ENCODE measurements around the gene RHOF. TPM values are rescaled to one million over a fixed set of nuclear protein-coding genes. Genes with fewer than 3 reads are reported as not detected.

The RHOF gene
- total RNA-seq, 2 donors from 2014 or later: 5.3 to 10.4 TPM

DNA sequence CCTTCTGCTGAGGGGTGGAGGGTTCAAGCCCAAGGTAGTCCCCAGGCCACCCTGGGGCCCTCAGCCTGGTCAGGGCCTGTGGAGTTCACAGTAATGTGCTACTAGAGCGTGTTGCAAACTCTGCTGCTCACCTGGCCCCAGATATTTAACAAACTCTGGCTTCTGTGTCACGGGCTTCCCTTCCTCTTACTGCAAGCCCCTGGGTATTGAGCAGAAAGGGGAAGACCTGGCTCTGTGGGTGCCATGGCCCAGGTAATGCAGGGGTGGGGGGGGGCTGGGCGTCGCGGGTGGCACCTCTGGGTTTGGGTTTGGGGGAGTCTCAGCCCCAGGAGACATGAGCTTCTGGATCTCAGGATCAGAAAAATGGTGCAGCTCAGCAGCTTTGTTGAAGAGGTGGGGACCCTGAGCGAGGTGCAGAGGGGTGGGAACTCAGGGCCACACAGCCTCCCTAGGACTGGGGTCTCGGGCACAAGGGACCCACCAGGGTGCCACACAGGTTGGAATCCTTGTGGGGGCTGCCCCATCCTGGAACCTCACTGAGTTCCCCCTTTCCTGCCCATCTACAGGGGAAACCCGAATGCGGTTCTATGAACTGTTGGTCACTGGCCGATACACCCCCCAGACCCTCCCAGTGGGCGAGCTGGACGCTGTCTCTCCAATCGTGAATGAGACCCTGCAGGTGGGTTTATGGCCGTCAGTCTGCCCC lies 14.3 kb upstream of the RHOF start:
- intact Hi-C loops (cut with DNase I): no loop called here

DNA sequence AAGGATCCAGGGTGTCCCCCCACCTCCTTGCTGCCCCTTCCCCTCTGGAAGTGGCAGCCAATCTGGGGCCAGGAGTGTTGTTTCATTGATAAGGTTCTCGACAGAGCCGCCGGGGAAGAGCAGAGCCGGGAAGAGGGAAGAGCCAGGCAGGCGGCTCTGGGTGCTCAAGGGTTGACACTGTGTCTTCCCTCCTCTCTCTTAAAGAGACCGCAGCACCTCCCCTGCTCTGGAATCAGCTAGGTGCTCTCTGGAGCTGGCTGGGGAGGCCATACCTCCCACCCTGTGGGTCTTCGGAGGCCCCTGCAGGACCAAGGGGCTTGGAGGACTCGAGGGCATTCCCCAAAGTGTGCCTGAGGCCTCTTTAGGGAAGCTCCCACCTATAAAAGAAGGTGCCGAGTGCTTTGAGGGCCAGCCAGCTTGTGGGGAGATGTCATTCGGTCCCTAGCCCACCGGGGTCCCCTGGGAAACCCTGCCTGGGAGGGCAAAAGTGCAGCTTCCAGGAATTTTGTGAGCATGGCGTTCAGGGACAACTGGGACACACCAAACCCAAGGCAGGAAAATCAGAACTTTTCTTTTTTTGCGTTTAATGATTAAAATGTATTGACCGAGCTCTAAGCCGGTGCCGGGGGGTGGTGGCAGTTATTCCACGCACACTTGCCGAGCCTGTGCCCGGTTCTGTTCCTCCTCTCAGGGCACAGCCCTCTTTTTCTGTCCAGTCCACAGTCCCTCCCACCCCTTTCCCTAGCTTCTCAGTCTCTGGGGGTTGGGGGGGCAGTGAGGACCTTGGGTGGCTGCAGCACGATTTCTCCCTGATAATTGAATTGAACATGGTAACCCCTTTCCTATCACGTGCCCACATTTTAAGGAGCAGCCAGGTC lies 13.3 kb upstream of the RHOF start:
- intact Hi-C loops (cut with DNase I): no loop called here
- DNase-seq (ENCODE audit: low spot score): no peak

More for the DNA sequence above, 14.3 kb upstream of the RHOF start:
- DNase-seq (ENCODE audit: low spot score): no peak

GRCh38 chr12:121806009-121806545 lies 12.6 kb upstream of the RHOF start:
- intact Hi-C loops (cut with DNase I): no loop called here
- no peak for DNase-seq (ENCODE audit: low spot score)

- no peak for DNase-seq (ENCODE audit: low spot score)
- intact Hi-C loops (cut with DNase I): no loop called here
Observed at GRCh38 chr12:121805171-121806008, 11.9 kb upstream of the RHOF start.

DNA sequence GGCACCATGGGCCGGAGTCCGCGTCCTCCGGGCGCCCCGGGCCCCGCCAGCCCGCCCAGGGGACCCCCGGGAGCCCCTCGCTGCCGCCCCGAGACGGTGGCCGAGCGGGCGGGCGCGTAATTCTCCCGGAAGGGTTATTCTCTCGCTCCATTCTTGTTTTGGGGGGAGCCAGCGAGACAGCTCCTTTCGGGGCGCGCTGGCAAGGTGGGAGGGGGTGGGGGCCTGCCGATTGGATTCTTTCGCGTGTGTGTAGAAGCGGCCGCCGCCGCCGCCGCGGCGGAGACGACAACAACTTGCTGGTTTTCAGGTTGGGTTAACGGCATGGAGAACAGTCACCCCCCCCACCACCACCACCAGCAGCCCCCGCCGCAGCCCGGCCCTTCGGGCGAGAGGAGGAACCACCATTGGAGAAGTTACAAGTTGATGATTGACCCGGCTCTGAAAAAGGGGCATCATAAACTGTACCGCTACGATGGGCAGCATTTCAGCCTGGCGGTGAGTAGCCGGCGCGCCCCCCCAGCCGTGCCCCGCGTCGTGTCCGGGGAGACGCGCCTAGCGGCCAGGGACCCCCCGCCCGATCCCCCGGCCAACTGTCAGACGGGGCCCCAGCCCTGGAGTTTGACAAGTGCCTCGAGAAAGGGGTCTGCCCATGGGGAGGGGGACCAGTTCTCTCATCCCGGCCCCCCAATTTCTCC lies 11.1 kb upstream of the RHOF start:
- intact Hi-C loops (cut with DNase I): no loop called here
- no peak for DNase-seq (ENCODE audit: low spot score)

DNA sequence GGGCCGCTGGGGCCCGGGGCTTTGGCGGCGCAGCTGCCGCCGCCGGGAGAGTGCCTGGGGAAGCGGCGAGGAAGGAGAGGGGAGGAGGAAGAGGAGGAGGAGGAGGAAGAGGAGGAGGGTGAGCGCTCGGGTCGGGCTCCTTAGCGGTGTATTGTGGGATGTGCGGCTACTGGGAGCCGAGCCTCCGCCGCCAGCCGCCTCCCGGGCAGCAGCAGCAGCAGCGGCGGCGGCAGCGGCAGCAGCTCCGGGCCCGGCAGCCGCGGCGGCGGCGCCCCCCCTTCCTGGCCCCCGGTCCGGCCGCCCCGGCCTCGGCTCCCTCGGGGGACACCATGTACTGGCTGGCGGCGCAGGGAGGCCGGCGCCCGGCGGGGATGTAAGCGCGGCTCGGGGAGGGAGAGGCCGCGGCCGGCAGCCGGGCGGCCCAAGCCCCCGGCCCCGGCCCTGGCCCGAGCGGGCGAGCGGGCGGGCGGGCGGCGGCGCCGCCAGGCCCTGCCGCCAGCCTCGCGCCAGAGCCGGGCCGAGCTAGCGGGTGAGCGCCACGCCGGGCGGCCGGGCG lies 10.5 kb upstream of the RHOF start, which contains the start of gene SETD1B:
TSS of gene SETD1B (plus strand) at position 149 of the 556 bp plus-strand sequence. CDS start 729 bp downstream, outside the sequence.
- DNase-seq (ENCODE audit: low spot score): no peak
- intact Hi-C loops (cut with DNase I): no loop called here

DNA sequence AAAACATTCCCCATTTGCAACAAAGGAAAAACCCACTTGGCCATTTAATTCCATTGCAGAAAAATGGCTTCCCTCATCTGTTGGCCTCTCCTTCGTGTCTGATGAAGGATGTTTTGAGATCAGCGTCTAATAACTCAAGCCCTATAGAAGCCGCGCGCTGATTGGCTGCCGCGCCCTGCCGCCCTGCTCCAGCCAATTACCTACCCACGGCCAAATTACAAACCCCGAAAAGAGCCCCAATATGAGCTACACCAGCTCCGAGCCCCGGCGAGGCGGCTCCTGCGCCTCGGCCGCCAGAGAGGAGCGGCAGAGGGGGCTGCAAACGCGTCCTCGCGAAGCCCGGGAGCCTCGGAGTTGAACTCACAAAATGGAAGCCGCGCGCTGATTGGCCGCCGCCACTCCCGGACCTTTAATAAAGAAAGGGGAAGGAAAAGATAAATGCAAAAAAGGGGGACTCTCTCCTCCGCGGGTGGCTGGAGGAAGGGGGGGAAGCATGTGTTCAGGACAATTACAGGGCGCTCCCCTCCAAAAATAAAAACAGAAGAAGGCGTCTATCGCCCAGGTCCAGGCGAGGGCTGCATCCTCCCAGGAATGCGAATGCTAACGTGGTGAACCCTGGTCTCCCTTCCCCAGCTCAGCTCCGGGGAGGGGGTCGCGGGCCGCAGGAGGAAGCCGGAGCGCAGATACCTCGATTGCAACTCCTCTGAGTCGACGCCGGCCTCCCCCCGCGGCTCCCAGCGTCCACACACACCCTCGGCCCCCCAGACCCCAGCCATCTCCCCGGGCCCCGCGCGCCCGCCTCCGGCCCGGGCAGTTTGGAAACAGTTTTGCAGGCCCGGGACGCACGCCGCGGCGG lies 9.6 kb upstream of the RHOF start:
- peak; percentile 98 for DNase-seq (ENCODE audit: low spot score)
- intact Hi-C loops (cut with DNase I): no loop called here

GRCh38 chr12:121802485-121802842 lies 9.0 kb upstream of the RHOF start:
- DNase-seq (ENCODE audit: low spot score): no peak
- intact Hi-C loops (cut with DNase I): no loop called here

GRCh38 chr12:121801595-121802484 lies 8.4 kb upstream of the RHOF start:
- intact Hi-C loops (cut with DNase I): no loop called here
- no peak for DNase-seq (ENCODE audit: low spot score)

DNA sequence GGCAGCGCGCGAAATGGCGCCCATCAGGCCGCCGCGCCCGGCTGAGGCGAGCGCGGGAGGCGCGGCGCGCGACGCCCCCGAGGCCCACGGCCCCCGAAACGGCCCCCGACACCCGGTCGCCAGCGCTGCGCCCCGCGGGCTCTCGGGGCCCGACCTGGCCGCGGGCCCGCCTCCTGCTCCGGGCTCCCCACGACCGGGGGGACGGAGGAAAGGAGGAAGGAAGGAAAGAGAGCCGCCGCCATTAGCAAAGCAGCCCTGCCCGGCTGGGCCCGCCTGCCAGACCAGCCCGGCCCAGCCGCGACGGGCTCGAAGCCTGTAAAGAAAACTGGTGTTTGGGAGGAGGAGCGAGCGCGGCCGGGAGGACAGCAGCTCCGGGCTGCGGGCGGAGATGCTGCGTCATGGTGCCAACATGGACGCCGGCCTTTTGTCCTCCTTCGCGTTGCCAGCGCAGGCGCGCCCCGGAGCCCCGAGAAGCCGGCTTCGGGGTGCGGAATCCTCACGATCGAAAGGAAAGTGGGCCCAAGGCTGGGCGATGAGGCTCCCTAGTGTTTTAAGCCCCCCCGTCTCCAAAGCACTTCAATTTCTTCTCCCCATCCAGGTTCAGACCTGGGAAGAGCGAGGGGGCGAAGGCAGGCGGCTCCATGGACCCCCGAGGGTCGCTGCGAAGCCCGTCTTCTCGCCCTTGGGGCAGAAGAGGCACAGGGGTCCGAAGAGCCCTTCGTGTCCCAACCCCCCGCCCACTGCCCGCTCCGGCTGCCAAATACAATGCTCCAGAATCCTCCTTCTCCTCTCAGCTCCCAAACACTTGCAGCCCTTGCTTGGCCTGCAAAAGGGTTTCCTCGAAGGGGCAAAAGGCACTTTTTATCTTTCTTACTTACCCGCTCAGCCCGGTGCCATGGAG lies 7.5 kb upstream of the RHOF start:
- intact Hi-C loops (cut with DNase I): no loop called here
- peak; percentile 94 for DNase-seq (ENCODE audit: low spot score)

- DNase-seq (ENCODE audit: low spot score): peak; percentile 97
- intact Hi-C loops (cut with DNase I): loop anchor here in 1 of 2 donors (5.0 kb wide), 1 partner anchor 87 kb away; the partner anchor contains the start of gene PSMD9
Observed at GRCh38 chr12:121799842-121800693, 6.6 kb upstream of the RHOF start.

GRCh38 chr12:121799156-121799841 lies 5.8 kb upstream of the RHOF start:
- peak; percentile 90 for DNase-seq (ENCODE audit: low spot score)

GRCh38 chr12:121798787-121799155 lies 5.3 kb upstream of the RHOF start:
- DNase-seq (ENCODE audit: low spot score): peak; percentile 75
- intact Hi-C loops (cut with DNase I): loop anchor here in 1 of 2 donors (5.0 kb wide), 1 partner anchor 89 kb away; the partner anchor contains the start of gene PSMD9

More at GRCh38 chr12:121799156-121799841, 5.8 kb upstream of the RHOF start:
- intact Hi-C loops (cut with DNase I): loop anchor here in 1 of 2 donors (5.0 kb wide), 1 partner anchor 88 kb away; the partner anchor contains the start of gene PSMD9

All from posterior vena cava (tissue), 2 donors.